ENCODE results near the gene RAVER1. TPM values are rescaled to one million over a fixed set of nuclear protein-coding genes. Genes with fewer than 3 reads are reported as not detected.

RAVER1 gene
- 10 to 100 TPM; 63.4 to 67.4 TPM for total RNA-seq

GRCh38 chr19:10332965-10333757 is at the start of gene RAVER1:
Gene RAVER1 (minus strand): TSS chr19:10333529. CDS start chr19:10333507, 22 bp downstream.

DNA sequence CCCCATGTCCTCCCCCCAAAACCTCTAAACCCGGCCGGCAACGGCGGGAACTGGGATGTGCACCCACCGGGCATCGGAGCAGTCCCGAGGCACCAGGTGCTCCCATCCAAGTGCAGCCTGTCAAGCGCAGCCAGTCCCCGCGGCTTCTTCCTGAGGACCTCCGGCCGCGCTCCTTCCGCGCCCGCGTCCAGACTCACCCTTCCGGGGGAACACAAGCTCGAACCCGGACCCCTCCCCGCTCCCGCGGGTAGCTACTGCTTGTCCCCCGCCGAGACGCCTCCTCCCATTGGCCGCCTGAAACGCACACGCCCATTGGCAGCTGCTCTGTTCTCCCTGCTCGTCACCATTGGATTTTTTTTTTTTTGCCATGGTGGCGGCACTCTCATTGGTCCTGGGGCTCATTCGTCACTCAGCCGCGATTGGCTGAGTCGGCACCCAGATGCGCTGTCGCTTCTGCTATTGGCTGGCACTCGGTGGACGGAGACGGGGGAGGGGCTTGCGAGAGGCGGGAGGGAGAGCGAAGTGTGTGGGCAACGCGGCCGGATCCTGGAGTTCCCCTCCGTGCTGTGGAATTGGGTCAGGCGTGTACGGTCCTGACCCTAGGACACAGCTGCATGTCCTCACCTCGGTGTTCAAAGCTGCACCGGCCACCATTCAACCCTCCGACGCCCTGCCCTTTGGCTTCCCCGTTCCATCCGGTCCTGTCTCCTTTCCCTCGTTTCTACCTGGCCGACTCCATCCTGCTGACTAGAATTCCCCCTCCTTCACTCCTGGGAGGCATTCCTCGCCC is 47.2 kb upstream of the RAVER1 start, which contains the start of gene TYK2:
Gene TYK2 (minus strand): TSS at position 260 of the 790 bp plus-strand sequence. CDS start 2,166 bp downstream, outside the sequence.

DNA sequence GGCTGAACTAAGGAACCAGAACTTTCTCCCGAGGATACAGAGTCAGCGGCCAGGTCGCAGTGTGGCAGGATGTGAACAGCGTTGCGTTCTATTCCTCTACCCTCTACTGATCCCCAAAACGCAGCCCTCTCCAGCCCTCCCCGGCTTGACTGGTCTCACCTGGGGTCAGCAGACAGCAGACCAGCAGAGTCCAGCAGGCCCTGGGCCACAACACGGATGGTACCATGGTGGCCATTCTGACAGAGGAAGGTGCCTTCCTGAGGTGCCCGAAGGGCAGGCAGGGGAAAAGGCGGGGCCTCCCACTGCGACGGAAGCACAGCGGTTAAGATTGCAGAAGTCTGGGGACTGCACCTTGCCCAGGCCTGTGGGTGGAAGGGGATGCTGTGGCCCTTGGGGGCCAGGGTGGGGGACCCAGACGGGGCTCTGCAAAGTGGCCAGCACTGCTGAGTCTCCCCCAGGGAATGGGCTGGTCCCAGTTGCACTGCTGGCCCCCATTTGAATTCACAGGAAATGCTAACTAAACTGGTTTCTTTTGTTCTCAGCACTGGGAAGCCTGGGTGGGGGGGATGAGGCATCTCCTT is 6.1 kb upstream of the RAVER1 start, which contains the start of gene ICAM3:
Gene ICAM3 (minus strand): TSS at position 245 of the 581 bp plus-strand sequence. CDS start 10 bp downstream, at position 235.

DNA sequence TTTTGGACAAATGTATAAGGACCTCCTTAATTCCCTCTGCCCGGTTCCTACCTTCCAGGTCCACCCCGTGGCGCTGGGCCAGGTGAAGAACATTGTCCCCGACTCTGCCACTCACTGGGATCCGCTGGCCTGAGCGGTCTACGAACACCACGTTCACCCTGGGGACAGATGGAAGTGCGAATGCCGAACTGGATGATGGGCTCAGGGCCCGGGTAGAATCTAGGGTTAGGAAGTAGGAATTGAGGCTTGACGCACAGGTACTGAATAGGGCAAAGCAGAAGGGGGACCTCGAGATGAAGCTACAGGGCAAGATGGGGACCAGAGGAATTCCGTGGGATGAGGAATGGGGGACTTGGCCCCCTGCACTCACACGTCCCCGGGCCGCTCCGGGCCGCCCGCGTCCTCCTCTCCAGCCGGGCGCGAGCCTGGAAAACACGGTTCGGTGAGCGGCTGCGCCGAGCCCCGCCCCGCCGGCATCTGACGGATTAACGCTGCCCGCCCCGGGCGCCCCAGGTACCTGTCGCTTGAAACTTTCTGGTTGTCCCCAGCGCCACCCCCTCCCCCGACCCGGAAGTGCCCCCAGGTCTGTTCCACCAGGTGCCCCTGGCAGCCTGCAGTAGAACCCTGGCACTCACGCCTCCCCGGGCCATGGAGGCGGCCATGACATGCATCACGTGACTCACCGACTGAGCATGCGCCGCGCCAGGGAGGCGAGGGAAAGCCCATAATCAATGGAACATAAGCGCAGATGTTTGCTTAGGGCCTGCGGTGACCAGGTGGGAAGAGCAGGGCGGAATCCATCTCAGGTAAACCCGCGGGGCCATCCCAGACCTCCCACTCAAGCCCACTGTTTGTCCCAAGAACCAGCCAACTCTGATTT is 17.8 kb downstream of the RAVER1 start, which contains the start of gene FDX2:
Gene FDX2 (minus strand): TSS at position 681 of the 880 bp plus-strand sequence. CDS start 19 bp downstream, at position 662.

DNA sequence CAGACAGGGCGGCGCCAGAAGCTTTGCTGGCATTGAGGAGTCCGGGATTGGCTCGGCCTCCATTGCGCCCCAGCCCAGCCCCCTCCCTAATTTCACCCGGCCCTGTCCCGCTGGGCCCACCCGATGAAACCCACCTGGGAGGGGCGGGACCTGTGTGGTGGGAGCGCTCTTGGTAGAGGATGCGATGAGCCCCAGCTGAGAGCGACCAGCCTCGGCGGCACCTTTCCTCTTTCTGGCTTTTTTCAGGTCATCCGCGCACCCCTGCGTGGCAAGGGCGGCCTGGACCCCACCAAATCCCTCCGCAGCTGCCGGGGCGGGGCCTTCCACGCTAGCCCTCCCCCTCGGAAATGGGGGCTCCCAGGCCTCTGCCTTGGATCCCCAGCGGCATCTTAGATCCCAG is 23.9 kb downstream of the RAVER1 start, which contains the start of gene ZGLP1:
Gene ZGLP1 (minus strand): TSS at position 393 of the 400 bp plus-strand sequence.

GRCh38 chr19:10289836-10290356 is 43.4 kb downstream of the RAVER1 start, which contains the start of gene ICAM5:
Gene ICAM5 (plus strand): TSS chr19:10289952. CDS start chr19:10290044, 92 bp downstream.

GRCh38 chr19:10286803-10287737 is 46.3 kb downstream of the RAVER1 start, which contains the start of gene ICAM4:
Gene ICAM4 (plus strand): TSS chr19:10286955. CDS start chr19:10287013, 58 bp downstream.

DNA sequence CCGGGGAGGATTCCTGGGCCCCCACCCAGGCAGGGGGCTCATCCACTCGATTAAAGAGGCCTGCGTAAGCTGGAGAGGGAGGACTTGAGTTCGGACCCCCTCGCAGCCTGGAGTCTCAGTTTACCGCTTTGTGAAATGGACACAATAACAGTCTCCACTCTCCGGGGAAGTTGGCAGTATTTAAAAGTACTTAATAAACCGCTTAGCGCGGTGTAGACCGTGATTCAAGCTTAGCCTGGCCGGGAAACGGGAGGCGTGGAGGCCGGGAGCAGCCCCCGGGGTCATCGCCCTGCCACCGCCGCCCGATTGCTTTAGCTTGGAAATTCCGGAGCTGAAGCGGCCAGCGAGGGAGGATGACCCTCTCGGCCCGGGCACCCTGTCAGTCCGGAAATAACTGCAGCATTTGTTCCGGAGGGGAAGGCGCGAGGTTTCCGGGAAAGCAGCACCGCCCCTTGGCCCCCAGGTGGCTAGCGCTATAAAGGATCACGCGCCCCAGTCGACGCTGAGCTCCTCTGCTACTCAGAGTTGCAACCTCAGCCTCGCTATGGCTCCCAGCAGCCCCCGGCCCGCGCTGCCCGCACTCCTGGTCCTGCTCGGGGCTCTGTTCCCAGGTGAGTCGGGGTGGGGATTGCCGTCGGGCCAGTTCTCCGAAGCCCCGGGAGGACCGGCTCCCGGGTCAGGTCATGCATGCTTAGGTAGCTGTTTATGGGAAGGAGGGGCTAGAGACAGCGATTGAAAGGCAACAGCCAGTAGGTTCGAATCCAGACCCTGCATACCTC is 62.5 kb downstream of the RAVER1 start, which contains the start of gene ICAM1:
Gene ICAM1 (plus strand): TSS at position 505 of the 779 bp plus-strand sequence. CDS start 40 bp downstream, at position 545.

Other genes with a start within 250 kb of the RAVER1 start
- 10 to 100 TPM; 68.9 to 71.2 TPM for gene SHFL, start 247.2 kb downstream of the RAVER1 start, total RNA-seq
- 1 to 10 TPM; 1.8 to 2.3 TPM for gene ANGPTL6, start 230.9 kb downstream of the RAVER1 start, total RNA-seq
- gene PPAN, start 227.2 kb downstream of the RAVER1 start, total RNA-seq: 10 to 100 TPM; 91.9 TPM
- 10 to 100 TPM; 38.7 to 40.5 TPM for gene P2RY11, start 221.8 kb downstream of the RAVER1 start, total RNA-seq
- gene EIF3G, start 213.6 kb downstream of the RAVER1 start, total RNA-seq: 100 to 1,000 TPM; 259 to 263 TPM
- 100 to 1,000 TPM; 295 to 301 TPM for gene DNMT1, start 138.6 kb downstream of the RAVER1 start, total RNA-seq
- gene S1PR2, start 102.2 kb downstream of the RAVER1 start, total RNA-seq: 1 to 10 TPM; 5.2 to 5.8 TPM
- 10 to 100 TPM; 49.3 to 53.4 TPM for gene MRPL4, start 81.3 kb downstream of the RAVER1 start, total RNA-seq
- 10 to 100 TPM; 13.9 to 15.3 TPM for gene ICAM1, start 62.4 kb downstream of the RAVER1 start, total RNA-seq
- gene ICAM4, start 46.6 kb downstream of the RAVER1 start, total RNA-seq: 1 to 10 TPM; 3.4 to 3.9 TPM
- under 1 TPM; 0.35 to 0.46 TPM for gene ICAM5, start 43.6 kb downstream of the RAVER1 start, total RNA-seq
- gene ZGLP1, start 23.7 kb downstream of the RAVER1 start, total RNA-seq: 1 to 10 TPM; 1.4 to 1.6 TPM
- 1 to 10 TPM; 4.0 to 5.3 TPM for gene FDX2, start 17.5 kb downstream of the RAVER1 start, total RNA-seq
- gene ICAM3, start 6.1 kb upstream of the RAVER1 start, total RNA-seq: 100 to 1,000 TPM; 234 to 244 TPM
- 100 to 1,000 TPM; 214 to 232 TPM for gene TYK2, start 47.0 kb upstream of the RAVER1 start, total RNA-seq
- 100 to 1,000 TPM; 208 to 225 TPM for gene CDC37, start 70.0 kb upstream of the RAVER1 start, total RNA-seq
- 10 to 100 TPM; 31.7 to 32.6 TPM for gene PDE4A, start 87.0 kb upstream of the RAVER1 start, total RNA-seq
- gene KEAP1, start 169.8 kb upstream of the RAVER1 start, total RNA-seq: 10 to 100 TPM; 80.0 to 81.0 TPM
- under 1 TPM; 0.26 to 0.35 TPM for gene S1PR5, start 183.9 kb upstream of the RAVER1 start, total RNA-seq
- 10 to 100 TPM; 34.2 to 35.1 TPM for gene ATG4D, start 210.4 kb upstream of the RAVER1 start, total RNA-seq
- gene KRI1, start 232.5 kb upstream of the RAVER1 start, total RNA-seq: 10 to 100 TPM; 62.7 to 67.1 TPM
- gene CDKN2D, start 235.4 kb upstream of the RAVER1 start, total RNA-seq: 10 to 100 TPM; 68.7 to 76.2 TPM